GM20431 (cell line): ENCODE results near the gene CEP68.

ENCODE experiments used
- in situ Hi-C: fragments of 300-500 bp; cut with MseI, MboI; formaldehyde crosslinking; loops from one replicate; pipeline ENCODE4 v1.15.0; 2020; ENCODE audit warnings: low sequenced_read_pairs; ENCODE audit not compliant: unreplicated experiment

Gene CEP68

GRCh38 chr2:65030476-65031332 lies 25.5 kb upstream of the CEP68 start:
- in situ Hi-C loops: loop anchor here (25.0 kb wide), 1 partner anchor 118 kb away; no protein-coding TSS in a partner anchor

- in situ Hi-C loops: loop anchor here (25.0 kb wide), 1 partner anchor 119 kb away; no protein-coding TSS in a partner anchor
Observed at GRCh38 chr2:65031341-65032018, 24.7 kb upstream of the CEP68 start.

DNA sequence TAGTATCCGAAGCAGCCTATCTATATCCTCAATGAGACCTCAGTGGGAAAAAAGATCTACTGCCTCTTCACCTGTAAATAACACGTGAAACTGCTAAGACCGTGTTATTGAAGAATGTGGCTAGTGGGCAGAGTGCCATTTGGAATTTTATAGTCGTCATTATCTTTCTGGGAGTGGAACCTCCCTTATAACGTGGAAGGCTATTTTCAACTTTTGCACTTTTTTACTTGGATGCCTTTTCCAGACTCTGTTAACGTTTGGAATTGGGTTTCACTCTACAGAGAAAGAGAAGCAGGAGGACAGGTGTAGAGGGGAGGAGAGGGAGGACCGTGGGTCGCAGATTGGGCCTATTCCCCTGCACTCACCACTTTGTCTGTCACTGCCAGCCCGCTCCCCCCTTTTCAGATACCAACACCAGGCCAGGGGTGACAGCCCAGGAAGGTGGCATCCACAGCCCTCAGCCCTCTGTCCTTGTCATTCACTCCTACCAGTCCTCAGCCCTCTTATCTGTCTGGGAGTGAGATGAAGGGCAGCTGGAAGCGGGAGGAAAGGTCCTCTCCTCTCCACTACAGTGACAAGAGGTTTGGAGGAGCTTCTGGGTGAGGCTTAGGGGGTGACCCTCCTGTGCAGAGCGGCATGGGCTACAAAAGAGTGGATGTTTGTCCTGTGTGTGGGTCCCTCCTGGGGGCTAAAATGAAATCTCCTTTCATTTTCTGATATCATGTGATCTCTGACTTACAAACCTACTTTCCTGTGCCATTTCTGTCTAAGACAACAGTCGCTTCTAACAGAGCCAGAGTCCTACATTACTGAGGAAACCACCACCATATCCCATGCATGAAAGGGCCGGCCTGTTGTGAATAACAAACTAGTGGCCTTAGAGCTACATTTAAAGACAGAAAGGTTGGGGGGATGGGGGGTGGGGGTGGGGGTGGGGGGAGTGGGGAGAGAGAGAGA lies 23.9 kb upstream of the CEP68 start:
- in situ Hi-C loops: loop anchor here (25.0 kb wide), 1 partner anchor 120 kb away; no protein-coding TSS in a partner anchor

DNA sequence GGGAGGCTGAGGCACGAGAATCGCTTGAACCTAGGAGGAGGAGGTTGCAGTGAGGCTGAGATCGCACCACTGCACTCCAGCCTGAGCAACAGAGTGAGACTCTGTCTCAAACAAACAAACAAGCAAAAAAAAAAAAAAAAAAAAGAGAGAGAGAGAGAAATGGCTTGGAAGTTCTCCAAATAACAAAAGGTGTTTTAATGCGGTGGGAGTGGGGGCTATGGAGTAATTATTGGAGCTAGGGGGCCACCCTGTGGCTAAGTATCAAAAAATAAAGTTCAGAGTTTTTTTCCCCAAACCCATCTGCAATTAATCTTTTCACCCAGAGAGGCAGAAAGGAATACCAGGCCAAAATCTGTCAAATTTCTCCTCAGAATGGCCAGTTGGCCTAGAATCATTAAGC lies 23.0 kb upstream of the CEP68 start:
- in situ Hi-C loops: loop anchor here (25.0 kb wide), 1 partner anchor 121 kb away; no protein-coding TSS in a partner anchor

DNA sequence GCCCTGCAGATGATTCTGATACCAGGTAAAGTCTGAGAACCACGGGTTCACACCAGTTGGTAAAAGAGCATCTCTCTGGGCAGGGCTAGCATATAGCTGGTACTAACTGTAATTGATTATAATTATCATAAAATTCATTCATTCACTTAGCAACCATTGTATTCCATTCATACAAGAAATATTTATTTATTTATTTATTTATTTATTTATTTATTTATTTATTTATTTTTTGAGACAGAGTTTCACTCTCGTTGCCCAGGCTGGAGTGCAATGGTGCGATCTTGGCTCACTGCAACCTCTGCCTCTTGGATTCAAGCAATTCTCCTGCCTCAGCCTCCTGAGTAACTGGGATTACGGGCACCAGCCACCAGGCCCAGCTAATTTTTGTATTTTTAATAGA lies 22.5 kb upstream of the CEP68 start:
- in situ Hi-C loops: loop anchor here (25.0 kb wide), 1 partner anchor 121 kb away; no protein-coding TSS in a partner anchor

GRCh38 chr2:65035351-65035943 lies 20.8 kb upstream of the CEP68 start:
- in situ Hi-C loops: loop anchor here (25.0 kb wide), 1 partner anchor 123 kb away; no protein-coding TSS in a partner anchor

DNA sequence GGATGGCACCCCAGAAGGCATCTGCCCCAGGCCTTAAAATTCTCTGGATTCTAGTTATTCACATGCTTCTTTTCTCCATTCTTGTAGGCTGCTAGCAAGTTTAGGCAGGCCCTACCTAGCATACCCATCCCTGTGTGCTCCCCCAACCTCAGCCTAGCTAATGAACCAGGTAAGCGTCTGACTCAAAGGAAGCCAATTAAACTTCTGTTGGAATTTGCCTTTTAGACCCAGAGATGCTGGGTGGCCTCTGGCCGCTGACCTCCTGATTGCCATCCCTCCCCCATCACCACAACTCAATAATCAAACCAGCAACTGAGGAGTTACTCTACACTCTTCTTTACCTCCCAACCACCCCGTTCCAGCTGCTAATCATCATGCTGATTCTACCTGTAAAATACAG lies 19.0 kb upstream of the CEP68 start:
- in situ Hi-C loops: loop anchor here (25.0 kb wide), 1 partner anchor 125 kb away; no protein-coding TSS in a partner anchor

DNA sequence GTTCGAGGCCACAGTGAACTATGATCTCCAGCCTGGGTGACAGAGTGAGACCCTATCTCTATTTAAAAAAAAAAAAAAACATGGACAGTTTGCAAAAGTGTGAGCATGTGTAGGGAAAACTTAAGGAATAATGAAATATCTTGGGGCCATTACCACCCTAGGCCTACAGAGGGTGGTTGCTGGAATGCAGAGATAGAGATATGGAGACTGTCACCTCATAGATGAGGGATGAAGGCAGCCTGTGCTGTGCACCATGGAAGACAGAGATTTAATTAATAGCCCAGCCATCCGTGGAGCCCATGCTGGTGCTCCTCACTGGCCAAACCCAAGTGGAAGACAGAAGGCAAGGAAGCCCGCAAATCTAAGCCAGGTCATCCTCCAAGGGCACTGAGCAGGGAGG lies 16.6 kb upstream of the CEP68 start:
- in situ Hi-C loops: loop anchor here (25.0 kb wide), 1 partner anchor 127 kb away; no protein-coding TSS in a partner anchor

GRCh38 chr2:65040400-65041261 lies 15.6 kb upstream of the CEP68 start:
- in situ Hi-C loops: loop anchor here (25.0 kb wide), 1 partner anchor 128 kb away; no protein-coding TSS in a partner anchor

DNA sequence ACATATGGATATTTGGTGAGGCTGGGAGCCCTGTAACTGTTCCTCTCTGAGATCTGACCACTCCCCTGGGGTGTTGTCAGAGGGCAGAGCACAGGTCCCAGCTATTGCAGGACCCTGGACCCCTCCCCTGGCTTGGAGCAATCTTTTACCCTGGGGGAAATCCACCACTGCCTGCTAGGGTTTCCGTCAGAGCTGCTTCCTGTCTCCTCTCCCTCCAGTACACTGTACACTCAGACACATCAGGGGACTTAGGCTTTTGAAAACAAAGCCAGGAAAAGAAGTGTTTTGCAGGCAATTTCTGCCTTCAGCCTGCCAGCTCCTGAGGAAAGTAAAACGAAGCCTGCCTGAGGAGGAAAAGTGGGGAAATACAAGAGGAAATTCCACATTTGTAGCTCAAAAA lies 13.2 kb upstream of the CEP68 start:
- in situ Hi-C loops: loop anchor here (25.0 kb wide), 1 partner anchor 131 kb away; no protein-coding TSS in a partner anchor

DNA sequence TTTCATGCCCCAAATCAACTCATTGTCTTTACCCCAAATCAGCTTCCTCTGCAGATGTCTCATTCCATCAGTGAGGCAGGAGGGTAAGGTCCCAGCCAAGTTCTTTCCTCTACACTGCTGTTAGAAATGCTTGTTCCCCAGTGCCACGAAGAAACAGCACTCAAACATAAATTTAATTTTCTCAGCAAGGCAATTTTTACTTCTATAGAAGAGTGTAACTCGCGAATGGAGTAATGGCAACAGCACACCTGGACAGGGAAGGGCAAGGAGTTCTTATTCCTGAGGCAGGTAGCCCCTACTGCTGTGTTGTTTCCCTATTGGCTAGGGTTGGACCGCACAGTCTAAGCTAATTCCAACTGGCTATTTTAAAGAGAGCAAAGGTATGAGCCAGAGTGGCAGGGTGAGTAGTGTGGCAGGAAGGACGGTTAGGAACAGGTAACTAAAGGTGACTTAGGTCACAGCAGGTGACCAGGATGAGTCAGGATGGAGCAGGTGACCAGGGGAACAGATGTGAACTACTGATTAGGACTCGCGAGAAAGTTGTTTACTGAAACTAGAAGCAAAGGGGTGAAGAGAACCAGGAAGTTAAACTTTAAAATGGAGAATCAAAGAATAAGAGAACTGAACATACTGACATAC lies 12.0 kb upstream of the CEP68 start:
- in situ Hi-C loops: loop anchor here (25.0 kb wide), 1 partner anchor 132 kb away; no protein-coding TSS in a partner anchor

DNA sequence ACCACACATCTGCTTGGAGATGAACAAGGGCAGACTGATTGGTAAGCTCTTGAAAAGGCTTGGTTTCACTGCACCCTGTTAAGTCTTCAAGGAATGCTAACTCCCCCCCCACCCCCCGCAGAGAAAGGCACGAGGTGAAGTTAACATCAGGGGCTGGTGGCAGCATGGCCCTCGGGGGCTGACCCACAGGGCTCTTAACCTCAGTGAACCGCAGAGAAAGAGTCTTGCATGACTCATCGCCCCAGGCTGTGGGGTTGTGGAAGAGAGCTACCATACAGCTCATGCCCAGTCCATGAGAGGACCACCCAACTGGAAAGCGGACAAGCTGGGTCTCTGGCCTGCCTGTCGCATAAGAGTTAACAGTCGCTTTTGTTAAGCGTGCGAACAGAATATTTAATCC lies 10.6 kb upstream of the CEP68 start:
- in situ Hi-C loops: loop anchor here (25.0 kb wide), 1 partner anchor 133 kb away; no protein-coding TSS in a partner anchor

DNA sequence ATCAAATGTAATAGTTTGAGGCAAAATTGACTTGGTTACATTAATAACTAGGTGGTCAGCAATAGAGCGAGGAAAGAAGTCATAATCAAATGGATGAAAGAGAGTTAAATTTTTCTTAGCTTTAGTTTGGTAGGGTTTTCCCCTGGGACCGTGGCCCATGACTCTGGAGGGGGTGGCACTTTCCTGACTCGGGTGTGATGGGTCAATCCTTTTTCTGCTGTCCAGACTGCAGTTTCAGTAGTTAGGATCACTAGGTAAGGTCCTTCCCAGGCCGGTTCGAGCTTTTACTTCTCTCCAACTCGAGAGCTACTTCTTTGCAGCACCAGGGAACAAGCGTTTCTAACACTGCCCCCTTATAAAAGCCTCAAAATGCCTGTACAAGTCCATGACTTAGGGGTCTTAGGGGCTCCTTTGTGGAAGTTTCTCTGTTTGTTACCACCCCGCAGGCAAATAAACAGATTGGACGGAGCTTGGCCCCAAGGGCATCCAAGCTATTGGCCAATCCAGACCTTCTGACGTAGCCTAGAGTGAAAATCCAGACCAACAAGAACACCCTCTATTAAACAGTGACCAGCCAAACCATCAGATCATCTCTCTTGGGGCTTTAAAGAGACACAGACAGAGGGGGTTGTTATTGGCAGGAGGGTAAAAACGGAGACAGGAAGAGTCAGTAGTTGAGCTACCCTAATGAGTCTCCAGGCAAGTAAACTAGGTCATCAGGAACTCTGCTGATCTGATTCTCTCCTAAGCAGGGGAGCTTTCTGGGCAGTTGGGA lies 9.4 kb upstream of the CEP68 start:
- in situ Hi-C loops: loop anchor here (25.0 kb wide), 1 partner anchor 135 kb away; no protein-coding TSS in a partner anchor

DNA sequence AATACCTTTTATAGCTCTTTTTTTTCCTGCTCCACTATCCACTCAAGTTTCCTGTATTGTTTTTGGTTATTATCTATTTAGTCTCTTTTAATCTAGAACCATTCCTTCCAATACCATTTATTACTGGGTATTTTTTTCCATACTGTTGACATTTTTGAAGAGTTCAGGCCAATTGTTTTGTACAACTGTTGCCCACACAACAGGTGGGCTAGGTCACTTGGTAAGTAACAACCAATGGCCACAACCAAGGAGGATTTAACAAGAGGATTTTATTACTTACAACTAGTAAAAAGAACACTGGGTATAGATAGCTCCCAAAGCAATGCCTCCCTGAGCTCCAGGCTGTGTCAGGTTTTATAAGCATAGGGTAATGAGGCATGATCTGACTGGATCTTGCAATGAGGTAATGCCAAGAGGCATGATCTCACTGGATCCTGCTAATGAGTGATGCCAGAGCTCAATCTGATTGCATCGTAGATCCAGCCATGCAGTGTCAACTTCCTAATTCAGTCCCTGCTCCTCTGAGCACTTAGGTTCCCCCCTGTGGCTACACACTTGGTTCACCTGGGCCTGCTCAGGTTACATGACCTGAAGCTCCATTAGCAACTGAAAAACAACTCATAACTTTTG lies 7.1 kb upstream of the CEP68 start:
- in situ Hi-C loops: loop anchor here (25.0 kb wide), 1 partner anchor 137 kb away; no protein-coding TSS in a partner anchor

DNA sequence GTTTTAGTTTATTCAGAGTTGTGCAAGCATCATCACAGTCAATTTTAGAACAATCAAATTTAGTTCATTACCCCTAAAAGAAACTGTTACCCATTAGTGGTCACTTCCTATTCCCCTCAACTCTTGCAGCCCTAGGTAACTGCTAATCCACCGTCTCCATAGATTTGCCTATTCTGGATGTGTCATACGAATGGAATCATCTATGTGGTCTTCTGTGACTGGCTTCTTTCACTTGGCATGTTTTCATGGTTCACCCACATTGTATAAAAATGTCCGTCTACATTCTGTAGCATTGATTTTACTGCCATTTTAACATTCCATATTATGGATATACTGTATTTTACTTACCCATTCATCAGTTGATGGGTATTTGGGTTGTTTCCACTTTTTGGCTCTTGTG lies 5.3 kb upstream of the CEP68 start:
- in situ Hi-C loops: loop anchor here (25.0 kb wide), 2 partner anchors 111 to 511 kb away; no protein-coding TSS in a partner anchor

DNA sequence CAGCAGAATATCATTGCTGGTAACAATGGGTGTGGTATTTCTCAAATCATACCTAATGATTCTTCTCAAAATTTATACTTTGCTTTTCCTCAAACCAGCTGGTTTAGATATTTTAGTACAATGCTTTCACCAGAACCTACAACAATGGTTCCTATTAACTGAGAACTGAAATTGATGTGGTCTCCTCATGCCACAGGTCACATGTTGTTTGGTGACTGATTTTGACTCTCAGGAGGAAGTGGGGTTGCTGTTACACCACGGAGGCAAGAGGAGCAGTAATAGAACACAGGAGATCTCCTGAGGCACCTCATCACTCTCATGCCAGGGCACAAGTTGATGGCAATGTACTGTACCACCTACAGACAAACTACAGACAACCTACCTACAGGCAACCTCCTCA lies 3.0 kb upstream of the CEP68 start:
- in situ Hi-C loops: loop anchor here (25.0 kb wide), 2 partner anchors 109 to 509 kb away; no protein-coding TSS in a partner anchor
